GM10266 (cell line): ENCODE results near the gene OSM.

Experiments
- DNase-seq: peaks from one replicate; pipeline ENCODE4 v3.0.0; 2012; ENCODE audit errors: extremely low spot score
- CTCF ChIP-seq: IDR thresholded peaks from 2 replicates; pipeline ENCODE4 v1.5.1; 2012; ENCODE audit warnings: mild to moderate bottlenecking, low read depth; ENCODE audit not compliant: control insufficient read depth, insufficient read depth; ENCODE audit errors: missing control alignments

OSM gene

GRCh38 chr22:30276039-30276438 is 9.4 kb upstream of the OSM start:
- TF ChIP-seq CTCF, result no peak
- no peak for DNase-seq

GRCh38 chr22:30275625-30276024 is 9.0 kb upstream of the OSM start:
- no peak for DNase-seq
- TF ChIP-seq CTCF, result no peak

GRCh38 chr22:30274437-30274812 is 7.8 kb upstream of the OSM start:
- DNase-seq, result no peak
- TF ChIP-seq CTCF, result no peak

- DNase-seq, result no peak
- TF ChIP-seq CTCF, result no peak
Observed at GRCh38 chr22:30273711-30274436, 7.2 kb upstream of the OSM start.

GRCh38 chr22:30272781-30273601 is 6.3 kb upstream of the OSM start:
- no peak for TF ChIP-seq CTCF
- no peak for DNase-seq

- DNase-seq, result no peak
- no peak for TF ChIP-seq CTCF
Observed at GRCh38 chr22:30270832-30271231, 4.2 kb upstream of the OSM start.

GRCh38 chr22:30268331-30268730 is 1.7 kb upstream of the OSM start:
- DNase-seq, result no peak
- no peak for TF ChIP-seq CTCF
